Smooth muscle cell (in vitro differentiated cells): ENCODE results near the gene CABCOCO1. TPM values are rescaled to one million over a fixed set of nuclear protein-coding genes. Genes with fewer than 3 reads are reported as not detected.

Source experiments
- DNase-seq: peaks from one replicate; lab custom pipeline; 2025; ENCODE audit not compliant: unreplicated experiment; lab: John Stamatoyannopoulos, UW
- H2AFZ ChIP-seq: fragments of 200-600 bp; sonication (generic); 2 replicates; pipeline ENCODE4 v1.6.0; 2016; ENCODE audit warnings: antibody characterized with exemption, low read depth, mild to moderate bottlenecking
- H3F3A ChIP-seq: fragments of 200-600 bp; sonication (generic); 2 replicates; pipeline ENCODE4 v1.6.0; 2017; ENCODE audit warnings: antibody characterized with exemption, low read depth
- H3K27ac ChIP-seq: fragments of 200-600 bp; sonication (generic); 2 replicates; pipeline ENCODE4 v1.5.1; 2016; ENCODE audit warnings: low read depth, mild to moderate bottlenecking
- H3K27me3 ChIP-seq: fragments of 200-600 bp; sonication (generic); 2 replicates; pipeline ENCODE4 v1.6.1; 2016; ENCODE audit warnings: low read depth, mild to moderate bottlenecking
- H3K36me3 ChIP-seq: fragments of 200-600 bp; sonication (generic); 2 replicates; pipeline ENCODE4 v1.5.1; 2016; ENCODE audit warnings: low read depth
- H3K4me1 ChIP-seq: fragments of 200-600 bp; sonication (generic); 2 replicates; pipeline ENCODE4 v1.5.1; 2016; ENCODE audit warnings: low read depth
- H3K4me2 ChIP-seq: fragments of 200-600 bp; sonication (generic); 2 replicates; pipeline ENCODE4 v1.6.0; 2016; ENCODE audit warnings: mild to moderate bottlenecking
- H3K4me3 ChIP-seq: fragments of 200-600 bp; sonication (generic); 2 replicates; pipeline ENCODE4 v1.5.1; 2016; ENCODE audit warnings: mild to moderate bottlenecking
- H3K79me2 ChIP-seq: fragments of 200-600 bp; sonication (generic); 2 replicates; pipeline ENCODE4 v1.6.0; 2016; ENCODE audit warnings: low read depth, mild to moderate bottlenecking
- H3K9ac ChIP-seq: fragments of 200-600 bp; sonication (generic); 2 replicates; pipeline ENCODE4 v1.6.0; 2016; ENCODE audit warnings: low read depth
- H3K9me3 ChIP-seq: fragments of 200-600 bp; sonication (generic); replicated peaks from 2 replicates; pipeline ENCODE4 v1.5.1; 2016; ENCODE audit warnings: low read depth
- H4K20me1 ChIP-seq: fragments of 200-600 bp; sonication (generic); 2 replicates; pipeline ENCODE4 v1.6.0; 2016; ENCODE audit warnings: low read depth
- WGBS: methylation state at CpG from one replicate; pipeline ENCODE4 v1.1.7; 2016; ENCODE audit warnings: low lambda C conversion rate; 5-methylcytosine and 5-hydroxymethylcytosine counted together
- polyA plus RNA-seq: library from polyadenylated mRNA; unstranded; fragments of >200 nt; fragmentation: Nextera tagmentation; extraction: Ambion mirVana; gene quantifications from 2 replicates; pipeline ENCODE4 v1.2.1, GENCODE V29; 2016
- total RNA-seq: library from RNA; depleted of rRNA; stranded (reverse); fragments of >200 nt; gene quantifications from 2 replicates; pipeline ENCODE4 v1.2.3, GENCODE V29; 2014
- TF ChIP-seq, protein P1 (sequence below): fragments of 200-600 bp; sonication (generic); IDR thresholded peaks from 2 replicates; pipeline ENCODE4 v1.5.1; 2017; ENCODE audit warnings: borderline replicate concordance, mild to moderate bottlenecking, antibody characterized with exemption; ENCODE audit not compliant: insufficient read depth, poor library complexity, severe bottlenecking

The CABCOCO1 gene
- total and polyA plus RNA-seq, 2 experiments from 2014 or later = 1.2 TPM; not detected in 1

DNA sequence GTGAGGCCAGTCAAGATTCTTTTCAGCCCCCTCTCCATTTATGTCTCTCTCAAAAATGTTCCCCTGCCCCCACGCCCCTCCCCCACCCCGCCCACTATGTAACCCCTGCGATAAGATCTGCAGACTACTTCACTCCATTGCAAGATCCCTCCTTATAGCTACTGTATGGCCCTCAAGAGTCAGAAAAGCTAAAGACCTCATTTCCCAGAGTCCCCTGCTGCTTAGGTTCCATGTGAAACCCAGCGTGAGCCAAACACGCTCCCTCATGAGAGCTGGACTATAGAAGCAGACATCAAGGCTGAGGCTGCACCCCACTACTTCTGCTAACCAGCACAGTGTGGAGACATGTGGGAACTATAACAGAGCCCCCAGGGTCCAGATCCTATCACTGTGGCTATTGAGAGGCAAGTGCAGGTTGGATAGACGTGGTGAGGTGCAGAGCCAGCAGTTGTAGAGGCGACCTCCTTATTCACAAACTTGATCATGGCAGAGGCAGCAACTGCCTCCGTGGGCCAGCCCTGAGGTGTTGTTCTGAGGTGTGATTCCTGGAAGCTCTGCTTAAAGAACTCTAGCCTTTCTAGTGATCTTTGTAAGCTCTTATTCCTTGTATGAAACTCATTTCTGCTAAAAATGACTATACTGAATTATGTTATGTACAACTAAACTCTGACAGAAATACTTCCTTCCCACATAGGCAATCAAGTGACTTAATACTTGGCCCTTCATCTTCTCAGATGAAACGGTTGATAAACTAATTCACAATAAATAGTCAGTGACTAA is 121.8 kb downstream of the CABCOCO1 start:
- TF ChIP-seq, protein P1, sequence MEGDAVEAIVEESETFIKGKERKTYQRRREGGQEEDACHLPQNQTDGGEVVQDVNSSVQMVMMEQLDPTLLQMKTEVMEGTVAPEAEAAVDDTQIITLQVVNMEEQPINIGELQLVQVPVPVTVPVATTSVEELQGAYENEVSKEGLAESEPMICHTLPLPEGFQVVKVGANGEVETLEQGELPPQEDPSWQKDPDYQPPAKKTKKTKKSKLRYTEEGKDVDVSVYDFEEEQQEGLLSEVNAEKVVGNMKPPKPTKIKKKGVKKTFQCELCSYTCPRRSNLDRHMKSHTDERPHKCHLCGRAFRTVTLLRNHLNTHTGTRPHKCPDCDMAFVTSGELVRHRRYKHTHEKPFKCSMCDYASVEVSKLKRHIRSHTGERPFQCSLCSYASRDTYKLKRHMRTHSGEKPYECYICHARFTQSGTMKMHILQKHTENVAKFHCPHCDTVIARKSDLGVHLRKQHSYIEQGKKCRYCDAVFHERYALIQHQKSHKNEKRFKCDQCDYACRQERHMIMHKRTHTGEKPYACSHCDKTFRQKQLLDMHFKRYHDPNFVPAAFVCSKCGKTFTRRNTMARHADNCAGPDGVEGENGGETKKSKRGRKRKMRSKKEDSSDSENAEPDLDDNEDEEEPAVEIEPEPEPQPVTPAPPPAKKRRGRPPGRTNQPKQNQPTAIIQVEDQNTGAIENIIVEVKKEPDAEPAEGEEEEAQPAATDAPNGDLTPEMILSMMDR = no peak
- H3K9me3 ChIP-seq = no peaks in the 10 kb centered on the region
- H3K4me2 ChIP-seq = no peak overlapping the region
- H3K79me2 ChIP-seq = no peaks in the 10 kb centered on the region
- no peaks in the 10 kb centered on the region for H3K27me3 ChIP-seq
- H4K20me1 ChIP-seq = no peaks in the 10 kb centered on the region
- H3K4me1 ChIP-seq = no peaks in the 10 kb centered on the region
- H3K36me3 ChIP-seq = no peaks in the 10 kb centered on the region
- no peak overlapping the region for H3K27ac ChIP-seq
- H2AFZ ChIP-seq = no peak overlapping the region
- H3F3A ChIP-seq = no peaks in the 10 kb centered on the region
- no peak overlapping the region for H3K4me3 ChIP-seq
- WGBS = 85% methylated on average over 9 of the region's 9 CpGs
- no peak for DNase-seq
- no peak overlapping the region for H3K9ac ChIP-seq

DNA sequence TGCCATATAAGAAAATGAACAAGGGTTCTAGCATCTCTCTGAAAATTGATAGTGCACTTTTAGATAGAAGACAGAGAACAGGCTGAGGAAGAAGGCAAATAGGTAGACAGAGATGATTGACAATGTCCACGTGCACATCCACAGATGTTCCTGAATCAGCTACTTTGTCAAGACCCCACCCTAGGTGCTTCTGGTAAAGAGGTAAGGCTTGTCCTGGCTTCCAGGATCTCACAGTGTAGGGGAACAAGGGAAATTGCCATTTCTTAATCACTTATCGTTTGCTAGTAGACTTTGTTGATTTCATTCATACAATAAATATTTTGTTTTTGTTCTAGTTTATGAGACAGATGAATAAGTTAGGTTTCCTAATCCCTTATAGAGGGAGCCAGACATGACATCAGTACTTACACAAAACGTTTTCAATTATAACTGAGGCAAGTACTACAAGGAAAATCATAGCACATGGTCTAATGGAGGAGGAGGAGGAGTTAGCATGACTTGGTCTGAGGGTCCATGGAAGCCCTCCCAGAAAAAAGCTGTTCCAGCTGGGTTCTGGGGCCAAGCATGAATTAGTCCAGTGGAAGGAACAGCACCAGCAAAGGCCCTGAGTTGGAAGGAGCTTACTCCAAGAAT is 122.9 kb downstream of the CABCOCO1 start:
- H3K27ac ChIP-seq = no peak overlapping the region
- no peaks in the 10 kb centered on the region for H3F3A ChIP-seq
- no peaks in the 10 kb centered on the region for H3K4me1 ChIP-seq
- H2AFZ ChIP-seq = peak overlapping the region; percentile 14
- WGBS = 83% methylated on average over 3 of the region's 3 CpGs
- no peak overlapping the region for H3K4me3 ChIP-seq
- DNase-seq = no peak
- H3K4me2 ChIP-seq = no peak overlapping the region
- TF ChIP-seq, protein P1 = no peak
- H3K79me2 ChIP-seq = no peaks in the 10 kb centered on the region
- H3K9me3 ChIP-seq = no peaks in the 10 kb centered on the region
- no peaks in the 10 kb centered on the region for H3K27me3 ChIP-seq
- no peak overlapping the region for H3K9ac ChIP-seq
- no peaks in the 10 kb centered on the region for H4K20me1 ChIP-seq
- no peaks in the 10 kb centered on the region for H3K36me3 ChIP-seq

DNA sequence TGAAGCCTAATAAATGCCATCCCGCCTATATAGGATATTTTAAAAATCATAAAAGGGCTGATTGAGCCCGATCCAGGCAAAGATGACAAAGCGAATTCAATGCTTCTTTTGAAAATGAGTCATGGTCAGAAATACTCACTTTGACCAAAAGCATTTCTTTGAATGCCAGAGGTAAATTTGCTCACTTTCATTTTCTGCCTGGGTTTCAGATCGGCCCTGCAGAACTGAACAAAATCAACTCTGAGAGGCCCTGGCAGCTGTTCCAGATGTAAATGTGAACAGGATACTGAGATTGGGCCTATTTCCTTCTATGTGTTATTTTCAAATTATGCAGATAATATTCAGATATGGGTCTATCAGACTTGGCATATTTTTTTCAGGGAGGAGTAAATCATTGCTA is 124.0 kb downstream of the CABCOCO1 start:
- H3K27me3 ChIP-seq = no peaks in the 10 kb centered on the region
- no peaks in the 10 kb centered on the region for H3K4me1 ChIP-seq
- H3K36me3 ChIP-seq = no peaks in the 10 kb centered on the region
- no peaks in the 10 kb centered on the region for H3F3A ChIP-seq
- WGBS = 32% methylated on average over 4 of the region's 4 CpGs
- H3K27ac ChIP-seq = peak overlapping the region; percentile 69
- H4K20me1 ChIP-seq = no peaks in the 10 kb centered on the region
- no peaks in the 10 kb centered on the region for H3K79me2 ChIP-seq
- peak overlapping the region; percentile 5 for H3K9ac ChIP-seq
- peak overlapping the region; percentile 60 for H3K4me2 ChIP-seq
- no peak for DNase-seq
- no peak overlapping the region for H3K4me3 ChIP-seq
- no peak overlapping the region for H2AFZ ChIP-seq
- TF ChIP-seq, protein P1 = no peak
- H3K9me3 ChIP-seq = no peaks in the 10 kb centered on the region
